GM15510 (cell line): ENCODE data around the gene PLEKHJ1.

Experiments
- POLR2A ChIP-seq: IDR thresholded peaks from 3 replicates; pipeline ENCODE4 v1.6.1; 2011; ENCODE audit warnings: borderline replicate concordance; ENCODE audit not compliant: insufficient read length; ENCODE audit errors: extremely low read depth

Gene PLEKHJ1

GRCh38 chr19:2192862-2193261, 43.3 kb downstream of the PLEKHJ1 start:
- TF ChIP-seq POLR2A, result no peak

DNA sequence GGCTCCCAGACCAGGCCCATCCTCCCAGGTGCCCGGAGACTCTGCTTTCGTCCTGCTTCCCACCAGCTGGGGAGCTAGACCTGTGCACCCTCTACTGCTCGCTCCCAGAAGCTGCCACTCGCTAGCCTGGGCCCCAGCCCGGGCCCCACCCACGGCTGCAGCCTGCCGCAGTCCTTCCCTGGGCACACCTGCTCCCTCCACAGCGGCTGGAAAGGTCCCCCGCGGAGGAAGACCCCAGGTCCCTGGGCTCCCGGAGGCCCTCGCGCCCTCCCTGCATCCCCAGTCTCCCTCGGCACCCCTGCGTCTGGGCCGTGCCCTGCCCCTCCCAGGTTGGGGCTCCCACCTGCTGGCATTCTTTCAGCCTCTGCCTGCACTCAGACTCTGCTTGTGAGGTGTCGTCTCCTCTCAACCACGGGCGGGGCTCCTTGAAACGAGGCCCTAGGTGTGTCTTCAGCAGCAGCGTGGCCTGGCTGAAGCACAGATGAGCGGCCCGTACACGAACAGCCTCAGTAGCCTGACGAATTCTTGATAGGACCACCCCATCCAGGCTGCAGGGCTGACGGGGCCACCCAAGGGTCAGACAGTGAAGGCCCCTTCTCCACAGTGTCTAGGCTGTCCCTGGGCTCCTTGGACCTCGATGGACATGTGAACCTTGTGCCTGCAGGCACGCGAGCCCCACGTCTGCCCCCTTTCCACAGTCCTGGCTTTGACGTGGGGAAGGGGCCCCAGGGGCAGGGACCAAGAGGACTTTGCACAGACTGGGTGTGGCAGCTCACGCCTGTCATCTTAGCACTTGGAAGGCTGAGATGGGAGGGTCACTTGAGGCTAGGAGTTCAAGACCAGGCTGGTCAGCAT, 44.4 kb downstream of the PLEKHJ1 start:
- TF ChIP-seq POLR2A, result no peak

DNA sequence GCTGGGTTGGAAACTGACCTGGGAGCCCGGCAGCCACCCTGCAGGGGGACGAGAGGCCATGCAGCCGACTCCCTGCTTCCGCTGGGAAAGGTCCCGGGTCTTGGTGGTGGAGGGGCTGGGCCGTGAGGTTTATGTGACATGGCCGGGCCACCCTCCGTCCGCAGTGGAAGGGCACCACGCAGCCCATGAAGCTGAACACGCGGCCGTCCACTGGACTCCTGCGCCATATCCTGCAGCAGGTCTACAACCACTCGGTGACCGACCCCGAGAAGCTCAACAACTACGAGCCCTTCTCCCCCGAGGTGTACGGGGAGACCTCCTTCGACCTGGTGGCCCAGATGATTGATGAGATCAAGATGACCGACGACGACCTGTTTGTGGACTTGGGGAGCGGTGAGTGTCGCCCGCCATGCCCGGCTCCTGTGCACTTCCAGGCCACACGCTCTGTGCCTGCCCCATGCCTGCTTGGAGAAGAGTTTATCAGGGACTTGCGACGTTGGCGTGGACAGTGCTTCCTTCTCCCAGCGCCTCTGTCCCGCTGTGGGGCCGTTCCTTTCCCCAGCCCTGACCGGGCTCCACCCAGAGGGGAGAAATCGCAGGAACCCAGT, 45.2 kb downstream of the PLEKHJ1 start:
- no peak for TF ChIP-seq POLR2A

DNA sequence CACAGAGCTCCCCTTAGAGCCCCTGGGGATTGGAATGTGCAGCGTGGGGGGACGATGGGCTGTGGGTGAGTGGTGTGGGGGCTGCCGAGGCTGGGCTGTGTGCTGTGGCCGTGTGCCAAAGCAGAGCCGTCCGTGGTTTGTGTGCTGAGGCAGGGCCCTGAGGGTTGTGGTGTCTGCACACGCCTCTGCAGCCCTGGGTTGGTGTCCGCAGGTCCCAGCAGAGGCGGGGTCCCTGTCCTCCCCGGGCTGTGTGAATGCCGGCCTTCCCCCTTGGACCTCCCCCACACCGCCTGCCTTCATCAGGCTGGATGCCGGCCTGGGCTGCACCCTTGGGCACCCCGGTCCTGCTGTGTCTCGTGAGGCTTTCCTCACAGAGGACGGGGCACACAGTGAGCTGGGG, 46.2 kb downstream of the PLEKHJ1 start:
- no peak for TF ChIP-seq POLR2A

DNA sequence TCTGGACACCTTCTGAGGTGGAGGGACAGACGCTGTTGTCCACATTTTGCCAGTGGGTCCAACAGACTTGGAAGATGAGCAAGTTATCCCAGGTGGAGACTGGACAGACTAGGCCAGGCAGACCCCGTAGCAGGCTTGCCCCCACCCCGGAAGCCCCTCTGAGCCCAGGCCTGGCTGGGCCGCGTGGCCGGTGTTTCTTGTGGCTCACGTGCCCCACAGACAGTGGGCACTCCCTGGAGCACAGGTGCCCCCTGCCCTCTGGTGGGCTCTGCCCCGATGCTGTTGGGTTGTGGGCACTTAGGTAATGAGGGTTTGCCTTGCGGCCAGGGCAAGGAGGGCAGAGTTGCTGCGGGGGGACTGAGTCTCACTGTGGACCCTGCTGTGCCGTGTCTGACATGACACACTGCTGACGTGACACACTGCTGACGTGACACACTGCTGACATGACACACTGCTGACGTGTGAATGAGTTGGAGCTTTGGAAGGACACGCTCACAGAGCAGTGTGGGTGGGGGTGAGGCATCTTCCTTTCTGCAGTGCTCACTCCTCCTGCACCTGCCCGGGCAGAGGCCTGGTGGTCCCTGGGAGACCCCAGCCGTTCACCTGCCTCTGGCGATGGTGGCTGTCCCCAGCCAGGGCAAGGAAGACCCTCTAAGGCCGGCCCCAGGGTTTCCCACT, 47.3 kb downstream of the PLEKHJ1 start:
- TF ChIP-seq POLR2A, result no peak

- TF ChIP-seq POLR2A, result no peak
These were observed 49.0 kb downstream of the PLEKHJ1 start for GRCh38 chr19:2187159-2187558.

- TF ChIP-seq POLR2A, result no peak
These were observed 49.9 kb downstream of the PLEKHJ1 start for GRCh38 chr19:2186071-2186846.

- TF ChIP-seq POLR2A, result no peak
These were observed 50.4 kb downstream of the PLEKHJ1 start for GRCh38 chr19:2185734-2186070.

DNA sequence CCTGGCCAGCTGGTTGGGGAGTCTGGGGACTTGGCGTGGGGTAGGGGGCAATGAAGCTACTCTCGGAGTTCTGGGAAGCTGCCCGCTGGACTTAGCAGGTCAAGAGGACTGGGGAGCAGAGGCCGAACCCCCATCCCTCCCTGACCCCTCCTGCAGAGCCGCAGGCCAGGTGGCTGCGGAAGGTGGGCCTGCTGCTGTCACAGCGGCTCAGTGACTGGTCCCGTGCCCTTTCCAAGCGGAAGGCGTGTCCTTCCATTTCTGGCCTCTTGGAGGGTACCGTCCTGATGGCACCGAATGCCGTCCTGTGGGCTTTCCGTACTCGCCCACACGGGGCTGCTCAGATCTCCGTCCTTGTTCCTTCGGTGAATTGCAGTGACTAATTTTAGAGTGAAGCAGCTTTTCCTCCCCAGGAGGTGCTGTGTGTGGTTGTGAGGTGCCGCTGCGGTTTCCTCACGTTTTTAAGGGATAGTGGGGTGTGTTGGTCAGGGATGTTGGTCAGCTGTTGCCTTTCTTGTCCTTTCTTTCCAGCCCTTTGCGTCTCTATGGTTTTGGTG, 51.6 kb downstream of the PLEKHJ1 start:
- TF ChIP-seq POLR2A, result no peak
